Measurements from ENCODE around the gene MID1.

MID1 gene

DNA sequence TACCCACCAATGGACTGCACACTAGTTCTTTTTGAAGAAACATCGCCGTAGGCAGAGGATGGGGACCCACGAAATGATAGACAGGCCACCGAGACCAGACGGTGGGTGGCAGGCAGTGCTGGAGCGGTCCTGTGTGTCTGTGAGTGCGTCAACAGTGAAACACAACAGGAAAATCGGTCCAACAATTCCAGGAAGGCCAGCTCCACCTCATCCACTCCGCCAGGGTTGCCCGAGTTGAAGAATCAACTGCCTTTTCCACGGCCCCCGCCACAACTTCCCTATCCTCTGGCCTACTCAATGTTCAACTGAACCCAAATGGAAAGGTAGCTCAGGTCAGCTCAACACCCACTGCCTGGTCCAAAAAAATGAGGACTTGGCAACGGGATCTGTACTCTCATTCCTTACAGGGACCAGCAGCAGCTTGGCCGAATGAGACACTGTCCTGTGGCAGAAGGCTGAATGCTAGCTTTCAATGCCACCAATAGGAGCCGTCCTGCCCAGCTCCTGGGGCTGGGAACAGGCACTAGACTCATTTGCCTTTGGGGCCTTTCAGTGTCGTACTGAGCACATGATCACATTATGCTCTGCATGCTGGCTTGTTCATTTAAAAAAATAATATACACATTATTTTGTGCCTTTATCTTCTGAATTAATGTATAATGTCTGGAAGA is 43.5 kb downstream of the MID1 start:
- no peak for DNase-seq (ENCODE audit: low read depth)

GRCh38 chrX:10576186-10576585 is 44.2 kb downstream of the MID1 start:
- DNase-seq (ENCODE audit: low read depth): no peak

DNA sequence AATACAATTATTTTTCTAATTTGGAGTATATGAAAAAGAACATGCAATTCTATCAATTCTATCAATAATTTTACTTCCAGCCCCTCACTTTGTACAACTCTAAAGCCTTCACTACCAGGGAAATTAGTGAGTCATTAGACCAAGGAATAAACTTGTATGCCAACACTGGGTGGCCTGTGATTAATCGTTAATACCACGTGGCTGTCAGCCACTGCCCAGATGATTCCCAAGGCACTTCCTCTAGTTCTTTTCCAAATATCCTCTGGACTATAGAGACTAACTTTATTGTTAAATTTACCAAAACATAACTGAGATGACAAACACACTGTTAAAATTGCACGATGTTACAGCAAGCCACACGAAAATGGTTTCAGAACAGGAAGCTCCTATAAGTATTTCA is 45.7 kb downstream of the MID1 start:
- no peak for DNase-seq (ENCODE audit: low read depth)

DNA sequence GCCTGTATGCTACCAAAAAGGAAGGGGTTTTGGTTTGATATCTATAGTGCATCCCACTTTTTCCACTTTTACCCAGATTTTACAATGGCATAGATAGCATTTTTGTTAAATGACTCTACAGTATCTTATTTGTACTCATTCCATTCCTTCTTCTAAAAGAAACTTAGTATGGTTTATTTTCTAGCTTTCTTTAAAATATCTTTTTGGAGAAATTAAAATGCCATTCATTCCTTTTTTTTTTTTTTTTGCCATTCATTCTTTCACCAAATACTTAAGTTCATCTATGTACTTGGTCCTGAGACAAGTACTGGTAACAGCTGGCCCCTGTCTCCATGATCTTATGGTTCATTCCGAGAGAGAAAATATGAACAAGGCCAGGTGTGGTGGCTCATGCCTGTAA is 49.1 kb downstream of the MID1 start:
- no peak for DNase-seq (ENCODE audit: low read depth)

- DNase-seq (ENCODE audit: low read depth): no peak
These were observed 49.8 kb downstream of the MID1 start for GRCh38 chrX:10570601-10571000.

- no peak for DNase-seq (ENCODE audit: low read depth)
These were observed 50.4 kb downstream of the MID1 start for GRCh38 chrX:10569946-10570345.

- no peak for DNase-seq (ENCODE audit: low read depth)
These were observed 52.0 kb downstream of the MID1 start for GRCh38 chrX:10568428-10568827.

- DNase-seq (ENCODE audit: low read depth): no peak
These were observed 53.2 kb downstream of the MID1 start for GRCh38 chrX:10567136-10567535.

GRCh38 chrX:10566716-10567097 is 53.7 kb downstream of the MID1 start:
- no peak for DNase-seq (ENCODE audit: low read depth)

DNA sequence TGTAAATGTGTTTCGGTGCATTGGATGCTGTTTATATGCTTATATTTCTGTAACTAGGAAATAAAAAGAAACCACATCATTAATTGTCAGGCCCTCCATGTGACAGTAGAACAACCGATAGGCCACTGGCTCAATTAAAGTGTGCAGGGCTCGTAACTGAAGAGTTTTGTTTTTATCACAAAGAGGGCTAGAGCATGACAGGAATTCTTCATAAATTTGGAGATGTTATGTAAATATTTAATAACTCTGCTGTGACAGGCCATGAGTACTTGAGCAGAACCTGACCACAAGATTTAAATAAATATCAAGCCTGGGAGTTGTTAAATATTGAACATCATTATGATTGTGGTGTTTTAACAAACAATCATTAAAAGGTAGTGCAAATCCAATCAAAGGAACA is 55.9 kb downstream of the MID1 start:
- no peak for DNase-seq (ENCODE audit: low read depth)

DNA sequence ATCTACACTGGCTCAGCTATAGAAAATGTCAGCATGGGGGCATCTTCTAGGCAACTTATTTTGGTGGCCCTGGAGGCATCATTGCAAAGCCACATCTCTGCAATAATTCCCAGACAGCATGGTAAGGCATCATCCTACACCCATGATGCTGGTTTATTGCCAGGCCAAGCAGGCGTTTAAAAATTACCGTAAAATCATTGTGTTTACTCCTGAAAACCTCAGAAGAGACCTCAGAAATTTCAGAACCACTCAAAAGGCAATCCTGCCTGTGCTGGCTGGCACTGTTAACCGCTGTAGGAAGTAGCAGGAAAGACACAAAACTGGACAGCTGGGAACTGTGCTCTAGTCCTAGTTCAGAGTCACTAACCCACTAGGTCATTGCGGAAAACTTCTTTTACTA is 63.2 kb downstream of the MID1 start:
- DNase-seq (ENCODE audit: low read depth): no peak

GRCh38 chrX:10556405-10556804 is 64.0 kb downstream of the MID1 start:
- DNase-seq (ENCODE audit: low read depth): no peak

DNA sequence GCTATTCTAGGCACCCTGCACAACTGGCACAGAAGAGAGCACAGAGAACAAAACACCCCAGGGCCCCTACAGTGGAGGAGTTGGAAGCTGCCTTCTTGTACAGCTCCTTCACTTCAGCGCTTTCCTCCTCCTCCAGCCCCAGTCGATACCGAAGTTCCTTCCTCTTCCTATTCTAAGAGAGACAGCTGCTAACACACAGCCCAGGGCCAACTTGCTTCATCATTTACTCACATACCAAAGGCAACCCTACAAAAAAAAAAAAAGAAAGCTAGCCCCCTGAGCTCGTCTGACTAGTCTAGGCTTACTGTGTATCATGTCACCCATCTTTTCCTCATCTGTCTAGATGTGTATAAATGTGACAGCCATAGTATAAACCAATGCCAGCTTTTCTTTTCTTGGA is 64.5 kb downstream of the MID1 start:
- no peak for DNase-seq (ENCODE audit: low read depth)

GRCh38 chrX:10554612-10555270 is 65.6 kb downstream of the MID1 start:
- DNase-seq (ENCODE audit: low read depth): no peak

GRCh38 chrX:10549280-10549679 is 71.1 kb downstream of the MID1 start:
- no peak for DNase-seq (ENCODE audit: low read depth)

DNA sequence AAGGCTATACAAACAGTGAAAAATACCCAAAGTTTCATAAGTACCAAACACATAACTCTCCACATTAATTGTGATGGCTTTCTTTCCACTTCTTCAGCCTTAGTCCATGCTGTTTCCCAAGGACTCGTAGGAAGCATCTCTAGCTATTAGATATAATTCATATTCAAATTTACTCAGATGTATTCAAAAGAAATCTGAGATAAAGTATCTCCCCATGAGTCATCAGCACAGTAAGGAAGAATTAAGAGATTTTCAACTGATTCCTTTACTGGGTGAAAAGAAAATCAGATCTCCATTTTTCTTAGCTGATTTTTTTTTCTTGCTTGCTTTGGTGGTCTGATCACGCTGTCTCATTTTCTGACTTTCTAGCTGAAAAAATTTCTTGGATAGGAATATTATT is 71.7 kb downstream of the MID1 start:
- DNase-seq (ENCODE audit: low read depth): no peak

GRCh38 chrX:10545882-10546281 is 74.5 kb downstream of the MID1 start:
- DNase-seq (ENCODE audit: low read depth): no peak

- DNase-seq (ENCODE audit: low read depth): no peak
These were observed 77.8 kb downstream of the MID1 start for GRCh38 chrX:10542586-10542985.

DNA sequence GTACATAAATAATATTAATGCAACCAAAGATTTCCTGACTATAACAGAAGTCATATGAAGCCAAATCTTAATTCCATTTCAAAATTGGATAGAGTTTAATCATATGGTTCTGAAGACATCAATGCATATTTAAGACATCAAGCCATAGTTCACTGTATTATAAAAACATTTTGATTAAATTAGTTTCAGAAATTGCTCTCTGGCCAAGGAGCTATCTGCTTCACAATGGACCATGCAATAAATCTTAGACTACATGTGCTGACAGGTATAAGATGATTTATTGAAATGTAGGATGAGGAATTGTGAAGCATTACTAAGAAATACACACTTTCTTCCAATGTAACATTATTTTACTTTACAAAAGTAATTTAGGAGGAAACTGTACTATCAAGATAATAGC is 81.6 kb downstream of the MID1 start:
- no peak for DNase-seq (ENCODE audit: low read depth)

- no peak for DNase-seq (ENCODE audit: low read depth)
These were observed 83.1 kb downstream of the MID1 start for GRCh38 chrX:10537308-10537707.

GRCh38 chrX:10536744-10537143 is 83.6 kb downstream of the MID1 start:
- DNase-seq (ENCODE audit: low read depth): no peak

DNA sequence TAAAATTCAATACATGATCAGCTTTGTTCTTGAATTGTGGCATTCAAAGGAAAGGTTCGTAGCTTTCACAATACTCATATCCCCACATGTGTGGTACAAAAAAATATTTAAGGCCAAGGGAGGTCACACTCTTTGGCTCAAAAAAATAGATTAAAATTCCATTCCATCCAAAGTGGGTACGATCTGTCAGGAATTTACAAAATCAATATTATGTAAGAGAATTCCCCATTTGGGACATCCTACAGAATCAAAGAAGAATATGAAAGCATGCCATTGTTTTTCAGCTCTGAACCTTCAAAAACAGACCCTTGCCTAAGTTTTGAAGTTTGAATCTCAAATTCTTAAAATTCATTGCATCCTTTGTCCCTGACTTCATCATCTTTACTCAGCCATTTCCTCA is 85.8 kb downstream of the MID1 start:
- DNase-seq (ENCODE audit: low read depth): no peak

GRCh38 chrX:10533696-10534365 is 86.6 kb downstream of the MID1 start:
- no peak for DNase-seq (ENCODE audit: low read depth)

DNA sequence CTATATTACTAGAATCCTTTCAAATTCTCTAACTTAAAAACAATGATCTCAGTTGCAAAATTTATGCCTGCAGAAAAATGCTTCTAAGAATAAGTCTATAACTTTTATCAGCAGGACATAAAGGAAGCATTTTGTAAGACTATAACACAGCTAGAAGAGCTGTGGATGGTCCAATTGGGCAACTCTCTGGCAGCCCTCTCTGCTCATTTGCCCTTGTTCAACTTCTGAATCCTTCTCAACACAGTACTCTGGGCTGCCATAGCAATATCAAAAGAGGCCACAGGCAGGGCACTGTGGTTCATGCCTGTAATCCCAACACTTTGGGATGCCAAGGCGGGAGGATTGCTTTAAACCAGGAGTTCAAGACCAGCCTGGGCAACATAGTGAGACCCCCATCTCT is 88.5 kb downstream of the MID1 start:
- DNase-seq (ENCODE audit: low read depth): no peak
